GM12872 (cell line): ENCODE results near the gene ITM2A.

ENCODE experiments used
- CTCF ChIP-seq: IDR thresholded peaks from 3 replicates; pipeline ENCODE4 v1.5.1; 2011; ENCODE audit warnings: low read depth, mild to moderate bottlenecking, low read length, moderate library complexity; ENCODE audit not compliant: insufficient read depth

The ITM2A gene

GRCh38 chrX:79400623-79401022 is 33.5 kb upstream of the ITM2A start:
- no peak for TF ChIP-seq CTCF

- TF ChIP-seq CTCF: no peak
Measured at GRCh38 chrX:79375340-79375739, 8.2 kb upstream of the ITM2A start.

GRCh38 chrX:79371640-79372039 is 4.5 kb upstream of the ITM2A start:
- TF ChIP-seq CTCF: no peak

- no peak for TF ChIP-seq CTCF
Measured at GRCh38 chrX:79371101-79371500, 4.0 kb upstream of the ITM2A start.

GRCh38 chrX:79369871-79370270 is 2.7 kb upstream of the ITM2A start:
- TF ChIP-seq CTCF: no peak

DNA sequence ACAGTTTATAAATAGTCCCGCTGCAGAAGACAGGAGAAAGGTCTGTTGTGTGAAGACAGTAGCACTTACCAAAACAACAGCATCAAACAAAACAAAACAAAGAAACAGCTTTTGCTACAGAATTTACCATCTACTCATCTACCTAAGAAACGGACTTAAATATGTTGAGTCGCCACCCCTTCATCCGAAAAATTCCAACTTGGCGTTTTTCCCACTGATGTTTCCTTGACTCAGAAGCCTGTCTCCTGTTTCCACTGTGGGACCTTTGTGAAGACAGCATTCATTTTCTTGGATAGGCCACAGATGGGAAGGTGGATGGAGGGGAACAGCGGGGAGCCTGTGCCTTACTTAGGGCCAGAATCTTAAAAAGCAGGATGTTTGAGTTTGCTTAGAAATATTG is 1.3 kb upstream of the ITM2A start:
- TF ChIP-seq CTCF: no peak

DNA sequence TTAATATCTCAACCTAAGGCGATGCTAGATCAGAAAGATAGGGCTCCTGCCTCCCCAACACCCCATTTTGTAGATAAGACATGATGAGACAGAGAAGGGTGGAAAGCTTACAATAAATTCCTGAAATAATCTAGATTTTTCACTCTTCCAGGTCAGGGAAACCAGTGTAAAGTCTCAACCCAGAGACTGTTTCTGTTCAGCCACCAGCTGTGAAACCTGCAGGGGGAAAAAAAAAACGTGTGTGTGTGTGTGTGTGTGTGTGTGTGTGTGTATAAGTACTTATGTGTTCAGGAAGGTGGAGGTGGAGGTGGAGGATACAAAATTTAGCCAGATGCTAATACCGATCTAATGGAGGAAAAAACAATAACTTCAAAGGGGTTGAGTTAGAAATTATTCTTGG is 773 bp upstream of the ITM2A start:
- TF ChIP-seq CTCF: no peak

DNA sequence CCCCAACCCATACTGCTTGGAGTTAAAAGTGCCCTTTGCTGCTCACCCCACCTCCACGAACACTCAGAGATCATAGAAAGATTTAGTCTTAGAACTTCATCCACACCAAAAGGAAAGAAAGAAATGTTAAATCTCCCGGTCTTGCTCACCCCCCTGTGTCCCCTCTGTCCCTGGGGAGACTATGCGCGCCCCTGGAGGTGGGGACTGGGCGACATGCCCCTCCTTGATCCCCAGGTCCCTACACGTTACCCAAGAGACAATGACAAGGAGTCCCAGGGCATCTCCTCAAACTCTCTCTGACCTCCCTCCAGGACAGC is 620 bp downstream of the ITM2A start:
- TF ChIP-seq CTCF: no peak
